Measurements from ENCODE around the gene SPHKAP. TPM values are rescaled to one million over a fixed set of nuclear protein-coding genes. Genes with fewer than 3 reads are reported as not detected.
"Not testable (repeated sequence)": the region's sequence is repeated elsewhere in the genome, so short reads cannot be mapped to it uniquely, and the experiment has no call there.

Gene SPHKAP
- total RNA-seq, result not detected

- H3K9me3 ChIP-seq, result no peaks in the 10 kb centered on the region
- no peaks in the 10 kb centered on the region for H3K36me3 ChIP-seq
- in situ Hi-C loops (cut with MboI; ENCODE audit: low sequenced_read_pairs in 4 of 4), result no loop called here
- DNase-seq (no peak), ATAC-seq (no peak)
- H3K27me3 ChIP-seq, result peaks cover 3 to 15% (median 8%) of the 10 kb centered on the region in 3 donors
- H3K27ac ChIP-seq, result no peak within 1 kb of the TSS
- H3K4me3 ChIP-seq, result no peak within 1 kb of the TSS
- TF ChIP-seq CTCF (IDR thresholded peaks at IDR 0.05 in 4 of 5, conservative IDR thresholded peaks at IDR 0.05 in 1 of 5) (no peak), POLR2A (IDR thresholded peaks at IDR 0.05) (no peak)
- intact Hi-C loops (cut with DNase I; ENCODE audit: low total_unique reads), result no loop called here
- no peaks in the 10 kb centered on the region for H3K4me1 ChIP-seq
Measured at GRCh38 chr2:228181098-228182019, at the start of gene SPHKAP. Gene SPHKAP (minus strand): TSS chr2:228181687. CDS start chr2:228181598, 89 bp downstream.

GRCh38 chr2:228227466-228227865 is 46.0 kb upstream of the SPHKAP start:
- H3K27ac ChIP-seq, result no peak overlapping the region
- intact Hi-C loops (cut with DNase I; ENCODE audit: low total_unique reads), result no loop called here
- no peak overlapping the region for H3K4me3 ChIP-seq
- H3K4me1 ChIP-seq, result no peaks in the 10 kb centered on the region
- no peak for TF ChIP-seq POLR2A (IDR thresholded peaks at IDR 0.05)
- in situ Hi-C loops (cut with MboI; ENCODE audit: low sequenced_read_pairs in 4 of 4), result no loop called here
- no peak for DNase-seq
- H3K36me3 ChIP-seq, result no peaks in the 10 kb centered on the region
- no peaks in the 10 kb centered on the region for H3K27me3 ChIP-seq
- no peaks in the 10 kb centered on the region for H3K9me3 ChIP-seq
- ATAC-seq, result no peak

DNA sequence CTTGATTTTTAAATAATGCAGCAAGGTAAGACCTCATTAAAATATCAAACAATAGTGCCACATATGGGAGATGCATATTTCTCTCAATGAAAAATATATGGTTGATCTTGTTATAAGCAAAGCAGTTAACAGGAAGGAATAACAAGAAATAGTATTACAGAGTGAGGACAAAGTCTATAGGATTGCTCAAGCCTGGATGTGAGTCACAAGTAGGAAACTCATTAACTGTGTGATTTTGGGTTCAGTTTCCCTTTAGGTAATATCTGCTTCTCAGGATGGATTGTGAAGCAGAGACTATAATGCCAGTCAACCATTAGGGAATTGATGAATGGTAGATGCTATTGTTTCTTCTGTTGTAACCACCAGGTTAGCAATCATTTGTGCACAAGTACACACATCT is 42.9 kb upstream of the SPHKAP start:
- no peaks in the 10 kb centered on the region for H3K36me3 ChIP-seq
- no peak overlapping the region for H3K4me3 ChIP-seq
- H3K4me1 ChIP-seq, result no peaks in the 10 kb centered on the region
- no peaks in the 10 kb centered on the region for H3K27me3 ChIP-seq
- no peaks in the 10 kb centered on the region for H3K9me3 ChIP-seq
- no peak overlapping the region for H3K27ac ChIP-seq
- no peak for TF ChIP-seq POLR2A (IDR thresholded peaks at IDR 0.05)
- TF ChIP-seq CTCF (IDR thresholded peaks at IDR 0.05 in 4 of 5, conservative IDR thresholded peaks at IDR 0.05 in 1 of 5), result no peak
- DNase-seq (no peak), ATAC-seq (no peak)
- in situ Hi-C loops (cut with MboI; ENCODE audit: low sequenced_read_pairs in 4 of 4), result no loop called here
- intact Hi-C loops (cut with DNase I; ENCODE audit: low total_unique reads), result no loop called here

DNA sequence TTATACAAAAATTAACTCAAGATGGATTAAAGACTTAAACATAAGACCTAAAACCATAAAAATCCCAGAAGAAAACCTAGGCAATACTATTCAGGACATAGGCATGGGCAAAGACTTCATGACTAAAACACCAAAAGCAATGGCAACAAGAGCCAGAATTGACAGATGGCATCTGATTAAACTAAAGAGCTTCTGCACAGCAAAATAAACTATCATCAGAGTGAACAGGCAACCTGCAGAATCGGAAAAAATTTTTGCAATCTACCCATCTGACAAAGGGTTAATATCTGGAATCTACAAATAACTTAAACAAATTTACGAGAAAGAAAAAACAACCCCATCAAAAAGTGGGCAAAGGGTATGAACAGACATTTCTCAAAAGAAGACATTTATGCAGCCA is 37.1 kb upstream of the SPHKAP start:
- DNase-seq; H3K4me3 ChIP-seq; H3K27me3 ChIP-seq; intact Hi-C loops (cut with DNase I; ENCODE audit: low total_unique reads); in situ Hi-C loops (cut with MboI; ENCODE audit: low sequenced_read_pairs in 4 of 4); H3K9me3 ChIP-seq; ATAC-seq; H3K27ac ChIP-seq; H3K36me3 ChIP-seq; H3K4me1 ChIP-seq: not testable (repeated sequence)

- Histone ChIP-seq H3K4me3 (no peak overlapping the region), H3K27ac (no peak overlapping the region), H3K36me3 (no peaks in the 10 kb centered on the region), H3K9me3 (no peaks in the 10 kb centered on the region), H3K4me1 (no peaks in the 10 kb centered on the region), H3K27me3 (no peaks in the 10 kb centered on the region)
- TF ChIP-seq CTCF (IDR thresholded peaks at IDR 0.05 in 4 of 5, conservative IDR thresholded peaks at IDR 0.05 in 1 of 5), result no peak
- no peak for TF ChIP-seq POLR2A (IDR thresholded peaks at IDR 0.05)
- in situ Hi-C loops (cut with MboI; ENCODE audit: low sequenced_read_pairs in 4 of 4) (no loop called here), intact Hi-C loops (cut with DNase I; ENCODE audit: low total_unique reads) (no loop called here)
- ATAC-seq, result no peak
- DNase-seq, result no peak
Measured at GRCh38 chr2:228197504-228197903, 16.0 kb upstream of the SPHKAP start.

Data from gastrocnemius medialis (tissue), 4 donors.